ENCODE measurements around the gene PRRG2.

PRRG2 gene

DNA sequence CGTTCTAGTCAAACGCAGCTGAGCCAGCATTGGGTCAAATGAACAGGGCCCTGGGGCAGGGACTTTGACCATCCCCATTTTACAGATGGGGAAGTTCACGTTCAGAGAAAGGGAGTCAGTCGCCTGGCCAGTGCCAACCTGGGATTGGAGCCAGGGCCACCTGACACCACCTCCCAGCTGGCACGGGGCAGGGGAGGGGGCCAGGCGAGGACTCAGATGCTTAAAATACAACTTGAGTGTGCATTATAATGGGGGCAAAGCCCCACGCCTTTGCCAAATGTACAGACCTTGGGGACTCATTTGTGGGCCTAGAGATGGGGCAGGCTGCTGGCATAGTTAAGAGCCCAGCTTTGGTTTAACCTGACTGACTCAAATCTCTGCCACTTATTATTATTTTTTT lies 24.5 kb downstream of the PRRG2 start:
- no peaks in the 10 kb centered on the region for H3K9me3 ChIP-seq (ENCODE audit: insufficient read depth, low read depth, low read length)
- H3F3A ChIP-seq (ENCODE audit: low read depth) = no peaks in the 10 kb centered on the region
- H4K20me1 ChIP-seq (ENCODE audit: insufficient read depth, low read length, poor library complexity, severe bottlenecking) = peaks cover 15% of the 10 kb centered on the region
- H3K4me2 ChIP-seq (ENCODE audit: low read depth, low read length, poor library complexity, severe bottlenecking) = no peak overlapping the region
- TF ChIP-seq CTCF (conservative IDR thresholded peaks at IDR 0.05; ENCODE audit: low read length) (no peak), EZH2phosphoT487 (IDR thresholded peaks at IDR 0.05; ENCODE audit: borderline replicate concordance) (no peak)
- no peak overlapping the region for H3K4me3 ChIP-seq (ENCODE audit: low read length, poor library complexity, severe bottlenecking)
- H3K4me1 ChIP-seq (ENCODE audit: insufficient read depth, low read length, poor library complexity, severe bottlenecking) = no peaks in the 10 kb centered on the region
- no peaks in the 10 kb centered on the region for H3K9me2 ChIP-seq (replicated peaks; ENCODE audit: low read depth, low read length)
- H2AFZ ChIP-seq (ENCODE audit: low read length) = no peak overlapping the region
- peaks cover 40% of the 10 kb centered on the region; the same call in 1 of the 2 replicates for H3K36me3 ChIP-seq (ENCODE audit: insufficient read depth, low read length)
- no peak overlapping the region for H3K9ac ChIP-seq (ENCODE audit: low read depth, low read length, poor library complexity, severe bottlenecking)
- peaks cover 60% of the 10 kb centered on the region for H3K79me2 ChIP-seq (ENCODE audit: insufficient read depth, low read length)
- H3K27me3 ChIP-seq (ENCODE audit: insufficient read depth, low read length, poor library complexity, severe bottlenecking) = no peaks in the 10 kb centered on the region

- H3F3A ChIP-seq (ENCODE audit: low read depth) = no peaks in the 10 kb centered on the region
- peaks cover 24% of the 10 kb centered on the region; the same call in 1 of the 2 replicates for H3K36me3 ChIP-seq (ENCODE audit: insufficient read depth, low read length)
- H3K4me3 ChIP-seq (ENCODE audit: low read length, poor library complexity, severe bottlenecking) = no peak overlapping the region
- peaks cover 21% of the 10 kb centered on the region for H4K20me1 ChIP-seq (ENCODE audit: insufficient read depth, low read length, poor library complexity, severe bottlenecking)
- TF ChIP-seq EZH2phosphoT487 (IDR thresholded peaks at IDR 0.05; ENCODE audit: borderline replicate concordance) = no peak
- no peak for TF ChIP-seq CTCF (conservative IDR thresholded peaks at IDR 0.05; ENCODE audit: low read length)
- H3K4me2 ChIP-seq (ENCODE audit: low read depth, low read length, poor library complexity, severe bottlenecking) = no peak overlapping the region
- no peaks in the 10 kb centered on the region for H3K9me2 ChIP-seq (replicated peaks; ENCODE audit: low read depth, low read length)
- H2AFZ ChIP-seq (ENCODE audit: low read length) = no peak overlapping the region
- H3K27me3 ChIP-seq (ENCODE audit: insufficient read depth, low read length, poor library complexity, severe bottlenecking) = no peaks in the 10 kb centered on the region
- H3K4me1 ChIP-seq (ENCODE audit: insufficient read depth, low read length, poor library complexity, severe bottlenecking) = no peaks in the 10 kb centered on the region
- no peaks in the 10 kb centered on the region for H3K9me3 ChIP-seq (ENCODE audit: insufficient read depth, low read depth, low read length)
- no peak overlapping the region for H3K9ac ChIP-seq (ENCODE audit: low read depth, low read length, poor library complexity, severe bottlenecking)
- H3K79me2 ChIP-seq (ENCODE audit: insufficient read depth, low read length) = peaks cover 66% of the 10 kb centered on the region
Measured at GRCh38 chr19:49609499-49610092, 28.5 kb downstream of the PRRG2 start.

DNA sequence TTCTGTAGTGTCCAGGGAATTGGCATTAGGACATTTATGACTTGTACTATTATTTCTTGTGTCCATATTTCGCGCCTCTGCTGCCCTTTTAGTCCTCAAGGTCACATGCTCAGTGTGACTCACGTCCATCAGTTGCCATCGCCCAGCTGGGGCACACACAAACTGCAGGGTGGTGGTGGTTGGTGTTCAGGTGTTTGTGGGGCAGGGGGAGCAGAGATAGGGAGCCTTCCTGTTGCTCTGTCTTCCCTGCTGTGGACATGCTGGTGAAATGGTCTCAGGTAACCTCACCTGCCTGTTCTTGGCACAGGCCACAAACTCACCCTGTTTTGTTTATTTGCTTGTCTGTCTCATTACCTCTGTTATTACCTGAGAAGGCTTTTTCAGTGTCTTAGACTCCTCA lies 32.3 kb downstream of the PRRG2 start:
- Histone ChIP-seq H3K9me3 (ENCODE audit: insufficient read depth, low read depth, low read length) (no peaks in the 10 kb centered on the region), H3K9ac (ENCODE audit: low read depth, low read length, poor library complexity, severe bottlenecking) (no peak overlapping the region), H3K4me1 (ENCODE audit: insufficient read depth, low read length, poor library complexity, severe bottlenecking) (no peaks in the 10 kb centered on the region), H3K36me3 (ENCODE audit: insufficient read depth, low read length) (peaks cover 56% of the 10 kb centered on the region), H3K9me2 (replicated peaks; ENCODE audit: low read depth, low read length) (no peaks in the 10 kb centered on the region), H3K4me3 (ENCODE audit: low read length, poor library complexity, severe bottlenecking) (no peak overlapping the region), H3K4me2 (ENCODE audit: low read depth, low read length, poor library complexity, severe bottlenecking) (no peak overlapping the region), H3K79me2 (ENCODE audit: insufficient read depth, low read length) (peaks cover 44% of the 10 kb centered on the region; the same call in 1 of the 2 replicates), H4K20me1 (ENCODE audit: insufficient read depth, low read length, poor library complexity, severe bottlenecking) (peaks cover 18% of the 10 kb centered on the region), H3F3A (ENCODE audit: low read depth) (no peaks in the 10 kb centered on the region), H3K27me3 (ENCODE audit: insufficient read depth, low read length, poor library complexity, severe bottlenecking) (no peaks in the 10 kb centered on the region), H2AFZ (ENCODE audit: low read length) (no peak overlapping the region)
- TF ChIP-seq CTCF (conservative IDR thresholded peaks at IDR 0.05; ENCODE audit: low read length) (no peak), EZH2phosphoT487 (IDR thresholded peaks at IDR 0.05; ENCODE audit: borderline replicate concordance) (no peak)
